ENCODE measurements around the gene PIGS.

GRCh38 chr17:28554565-28554964, 16.8 kb downstream of the PIGS start:
- TF ChIP-seq JUN (IDR thresholded peaks at IDR 0.05; ENCODE audit: borderline replicate concordance, insufficient read depth, insufficient read length, low read depth) (no peak), POLR2A (IDR thresholded peaks at IDR 0.05; ENCODE audit: low read depth, low read length) (no peak)
- TF ChIP-seq, protein P1, sequence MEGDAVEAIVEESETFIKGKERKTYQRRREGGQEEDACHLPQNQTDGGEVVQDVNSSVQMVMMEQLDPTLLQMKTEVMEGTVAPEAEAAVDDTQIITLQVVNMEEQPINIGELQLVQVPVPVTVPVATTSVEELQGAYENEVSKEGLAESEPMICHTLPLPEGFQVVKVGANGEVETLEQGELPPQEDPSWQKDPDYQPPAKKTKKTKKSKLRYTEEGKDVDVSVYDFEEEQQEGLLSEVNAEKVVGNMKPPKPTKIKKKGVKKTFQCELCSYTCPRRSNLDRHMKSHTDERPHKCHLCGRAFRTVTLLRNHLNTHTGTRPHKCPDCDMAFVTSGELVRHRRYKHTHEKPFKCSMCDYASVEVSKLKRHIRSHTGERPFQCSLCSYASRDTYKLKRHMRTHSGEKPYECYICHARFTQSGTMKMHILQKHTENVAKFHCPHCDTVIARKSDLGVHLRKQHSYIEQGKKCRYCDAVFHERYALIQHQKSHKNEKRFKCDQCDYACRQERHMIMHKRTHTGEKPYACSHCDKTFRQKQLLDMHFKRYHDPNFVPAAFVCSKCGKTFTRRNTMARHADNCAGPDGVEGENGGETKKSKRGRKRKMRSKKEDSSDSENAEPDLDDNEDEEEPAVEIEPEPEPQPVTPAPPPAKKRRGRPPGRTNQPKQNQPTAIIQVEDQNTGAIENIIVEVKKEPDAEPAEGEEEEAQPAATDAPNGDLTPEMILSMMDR (IDR thresholded peaks at IDR 0.05; ENCODE audit: extremely low read depth in 1 of 2, insufficient read depth in 1 of 2, low read depth in 1 of 2, low read length in 2 of 2), result peak; percentile 5 to 66

All from endothelial cell of umbilical vein (primary cell).